Measurements from ENCODE around the gene POLR1G. TPM values are rescaled to one million over a fixed set of nuclear protein-coding genes. Genes with fewer than 3 reads are reported as not detected.

POLR1G gene
- polyA plus RNA-seq, 1 of the 3 experiments (the other 2 are of a cell fraction) = 11.9 TPM

DNA sequence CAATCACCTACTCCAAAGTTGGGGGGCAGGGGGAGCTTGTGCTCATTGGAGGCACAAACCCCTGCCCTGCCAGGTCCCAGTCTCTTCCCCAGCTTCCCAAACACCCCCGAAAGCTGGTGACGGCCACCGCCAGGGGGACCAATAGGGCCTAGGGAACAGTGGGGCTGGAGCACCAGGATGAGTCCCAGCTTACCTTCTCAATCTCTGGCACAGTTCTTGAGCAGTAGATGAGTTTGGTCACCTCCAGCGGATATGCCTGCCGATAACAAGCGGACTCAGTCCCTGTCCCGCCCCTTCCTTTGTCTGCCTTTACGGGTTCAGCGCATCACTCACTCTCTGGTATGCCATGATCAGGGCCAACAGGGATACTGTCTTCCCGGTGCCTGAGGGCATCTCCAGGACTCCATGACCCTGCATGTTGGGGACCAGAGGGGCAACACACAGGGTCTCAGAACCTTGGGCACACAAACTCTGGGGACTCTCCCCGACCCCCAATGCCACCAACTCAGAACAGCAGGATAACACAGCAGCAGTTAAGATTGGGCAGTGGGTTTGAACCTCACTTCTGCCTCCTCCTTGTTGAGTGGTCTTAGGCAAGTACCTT, 37.6 kb upstream of the POLR1G start (continued):
- TF ChIP-seq, protein P1, sequence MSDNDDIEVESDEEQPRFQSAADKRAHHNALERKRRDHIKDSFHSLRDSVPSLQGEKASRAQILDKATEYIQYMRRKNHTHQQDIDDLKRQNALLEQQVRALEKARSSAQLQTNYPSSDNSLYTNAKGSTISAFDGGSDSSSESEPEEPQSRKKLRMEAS (IDR thresholded peaks at IDR 0.05; ENCODE audit: low read depth) = no peak
- TF ChIP-seq NRF1 (IDR thresholded peaks at IDR 0.05; ENCODE audit: low read depth, low read length) (no peak), YY1 (IDR thresholded peaks at IDR 0.05; ENCODE audit: low read depth) (no peak), MXI1 (IDR thresholded peaks at IDR 0.05; ENCODE audit: low read depth, low read length) (no peak), GATA2 (CRISPR knock-in tag; IDR thresholded peaks at IDR 0.05) (no peak)

- Histone ChIP-seq H3K79me2 (ENCODE audit: insufficient read depth) (peaks cover 44% of the 10 kb centered on the region), H3K4me3 (ENCODE audit: low read depth in 2 of 2, low read length in 1 of 2) (peak within 1 kb of the TSS; percentile 60 to 90), H3K4me1 (ENCODE audit: control insufficient read depth in 1 of 2, insufficient read depth in 2 of 2, low read depth in 1 of 2, low read length in 1 of 2) (peaks cover 5 to 7% of the 10 kb centered on the region in 2 experiments; a peak in 2 of 4 replicates), H2AFZ (ENCODE audit: low read depth) (peak within 1 kb of the TSS; percentile 98), H3K27me3 (ENCODE audit: insufficient read depth) (no peaks in the 10 kb centered on the region), H3K36me3 (replicated peaks in 1 of 2; ENCODE audit: control insufficient read depth in 1 of 2, insufficient read depth in 2 of 2, low read length in 1 of 2) (peaks cover 0 to 17% of the 10 kb centered on the region in 2 experiments), H3K9me3 (no peaks in the 10 kb centered on the region), H3K27ac (ENCODE audit: low read depth in 2 of 2, low read length in 1 of 2) (peak within 1 kb of the TSS; percentile 79 to 88), H3K9me2 (no peaks in the 10 kb centered on the region), H3K4me2 (peak within 1 kb of the TSS; percentile 96), H4K20me1 (ENCODE audit: insufficient read depth) (no peaks in the 10 kb centered on the region), H3F3A (replicated peaks; ENCODE audit: insufficient read depth) (peaks cover 12% of the 10 kb centered on the region), H3K9ac (peak within 1 kb of the TSS; percentile 76)
- TF ChIP-seq, protein P1 (IDR thresholded peaks at IDR 0.05; ENCODE audit: low read depth) = 0 out of 2 replicates have a peak, but pooled peaks have one; percentile 19
- no peak for TF ChIP-seq RCOR1 (IDR thresholded peaks at IDR 0.05; ENCODE audit: low read length)
- peak; percentile 95 for TF ChIP-seq NRF1 (IDR thresholded peaks at IDR 0.05; ENCODE audit: low read depth, low read length)
- peak; percentile 75; the same call in 1 of the 2 replicates for TF ChIP-seq YY1 (IDR thresholded peaks at IDR 0.05; ENCODE audit: low read depth)
- peak; percentile 18; the same call in 1 of the 2 replicates for TF ChIP-seq TAF1 (IDR thresholded peaks at IDR 0.05; ENCODE audit: borderline replicate concordance, low read depth, low read length)
- no peak for TF ChIP-seq FOXJ3 (CRISPR knock-in tag; IDR thresholded peaks at IDR 0.05)
- TF ChIP-seq MXI1 (IDR thresholded peaks at IDR 0.05; ENCODE audit: low read depth, low read length) = 0 out of 2 replicates have a peak, but pooled peaks have one; percentile 7
- no peak for TF ChIP-seq USF2 (IDR thresholded peaks at IDR 0.05; ENCODE audit: borderline replicate concordance, low read depth, low read length)
- TF ChIP-seq POLR2AphosphoS5 (IDR thresholded peaks at IDR 0.05; ENCODE audit: low read depth, low read length) = peak; percentile 34; the same call in 1 of the 2 replicates
- no peak for TF ChIP-seq NFIC (IDR thresholded peaks at IDR 0.05; ENCODE audit: borderline replicate concordance)
- TF ChIP-seq PBX3 (IDR thresholded peaks at IDR 0.05) = peak; percentile 100
- TF ChIP-seq EP300 (IDR thresholded peaks at IDR 0.05; ENCODE audit: borderline replicate concordance in 1 of 2, low read depth in 1 of 2, low read length in 1 of 2) = no peak
- TF ChIP-seq FOSL2 (IDR thresholded peaks at IDR 0.05; ENCODE audit: borderline replicate concordance, low read depth) = no peak
- TF ChIP-seq ELF1 (IDR thresholded peaks at IDR 0.05) = no peak
- peak; percentile 100 for DNase-seq
- ChIA-PET POLR2A (interaction anchor here (0.7 kb wide), 1 partner anchor 17 kb away, joined by 3 read pairs; no protein-coding TSS in a partner anchor), CTCF (interaction anchor here (1.0 to 3.5 kb wide), 6 partner anchors 23 to 69 kb away, joined by 3 to 13 read pairs (median 3); partner anchors contain the start of gene PPP1R13L)
- 5% methylated on average over 53 of the region's 55 CpGs for WGBS (ENCODE audit: low lambda C conversion rate)
Observed at GRCh38 chr19:45370410-45371204, 35.8 kb upstream of the POLR1G start, which contains the start of gene ERCC2. Gene ERCC2, minus strand, starts transcription at chr19:45370573. Its CDS starts 33 bp downstream, at chr19:45370540.
